Glomerular visceral epithelial cell (primary cell): Measurements from ENCODE around the gene WDR64.
A peak's percentile ranks its signal among the peaks of the same experiment; 100 is the strongest.
"Not testable (repeated sequence)": the region's sequence is repeated elsewhere in the genome, so short reads cannot be mapped to it uniquely, and the experiment has no call there.

Experiments used
- DNase-seq: peaks from one replicate; pipeline ENCODE4 v3.0.0-alpha.2; 2016; ENCODE audit errors: extremely low spot score

The WDR64 gene

DNA sequence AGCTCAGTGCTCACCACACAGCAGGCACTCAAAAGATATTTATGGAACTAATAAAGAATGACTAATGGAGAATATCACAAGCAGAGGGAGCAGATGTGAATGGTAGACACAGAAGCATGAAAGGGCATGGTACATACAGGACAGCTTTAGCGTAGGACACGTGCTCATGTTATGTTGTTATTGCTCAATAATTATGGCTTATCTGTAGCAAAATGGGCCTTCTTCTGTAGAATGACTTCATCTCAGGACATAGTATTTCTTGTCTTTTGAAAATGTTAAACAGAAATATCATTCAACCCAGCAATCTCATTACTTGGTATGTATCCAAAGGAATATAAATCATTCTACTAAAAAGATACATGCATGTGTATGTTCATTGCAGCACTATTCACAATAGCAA, 137.0 kb downstream of the WDR64 start:
- no peak for DNase-seq

DNA sequence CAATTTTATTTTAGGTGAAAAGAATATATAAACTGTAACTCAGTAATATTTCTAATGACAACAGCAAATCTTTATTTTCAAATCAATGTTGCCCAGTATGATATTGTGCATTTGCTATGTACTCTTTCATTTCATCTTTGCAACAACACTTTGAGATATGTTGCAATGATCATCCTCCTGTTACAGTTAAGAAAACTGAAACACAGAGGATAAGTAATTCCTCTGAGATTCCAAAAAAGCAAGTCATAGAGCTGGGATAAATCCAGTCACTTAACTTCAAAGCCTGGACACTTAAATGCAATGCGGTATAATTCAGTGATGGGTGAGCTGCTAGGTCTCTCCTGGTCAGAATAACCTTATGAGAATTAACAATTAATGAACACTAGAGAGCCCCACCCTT, 147.3 kb downstream of the WDR64 start:
- DNase-seq: no peak

DNA sequence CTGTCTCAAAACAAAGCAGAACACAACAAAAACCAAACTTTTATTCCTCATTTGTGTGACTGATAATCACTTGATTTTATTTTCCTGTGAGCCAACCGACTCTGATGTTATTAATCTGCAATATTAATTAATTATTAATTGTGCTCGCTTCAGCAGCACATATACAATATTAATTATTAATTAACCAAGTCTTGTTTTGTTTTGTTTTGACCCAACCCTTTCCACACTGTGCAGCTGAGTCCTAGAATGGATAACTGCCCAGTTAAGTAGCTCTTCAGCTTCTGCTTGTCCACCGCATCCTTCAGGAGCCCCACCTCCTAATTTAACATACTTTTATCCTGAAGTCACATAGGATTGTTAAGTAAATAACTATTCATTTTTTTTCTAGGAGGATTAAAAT, 148.6 kb downstream of the WDR64 start:
- no peak for DNase-seq

DNA sequence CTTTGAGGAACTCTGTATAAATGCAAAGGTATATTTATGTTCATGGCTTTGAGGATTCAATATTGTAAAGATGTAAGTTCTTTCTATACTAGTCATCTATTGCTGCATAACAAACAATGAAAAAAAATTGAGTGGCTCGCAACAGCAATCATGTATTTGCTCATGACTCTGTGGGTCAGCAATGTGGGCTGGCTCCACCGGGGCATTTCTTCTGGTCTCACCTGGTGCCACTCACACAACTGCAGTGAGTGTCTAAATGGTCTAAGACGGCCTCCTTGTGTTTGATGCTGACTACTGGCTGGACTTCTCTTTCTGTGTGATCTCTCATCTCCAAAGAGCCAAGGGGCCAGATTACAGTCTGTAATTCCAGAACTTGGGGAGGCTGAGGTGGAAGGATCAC, 150.8 kb downstream of the WDR64 start:
- DNase-seq: no peak

DNA sequence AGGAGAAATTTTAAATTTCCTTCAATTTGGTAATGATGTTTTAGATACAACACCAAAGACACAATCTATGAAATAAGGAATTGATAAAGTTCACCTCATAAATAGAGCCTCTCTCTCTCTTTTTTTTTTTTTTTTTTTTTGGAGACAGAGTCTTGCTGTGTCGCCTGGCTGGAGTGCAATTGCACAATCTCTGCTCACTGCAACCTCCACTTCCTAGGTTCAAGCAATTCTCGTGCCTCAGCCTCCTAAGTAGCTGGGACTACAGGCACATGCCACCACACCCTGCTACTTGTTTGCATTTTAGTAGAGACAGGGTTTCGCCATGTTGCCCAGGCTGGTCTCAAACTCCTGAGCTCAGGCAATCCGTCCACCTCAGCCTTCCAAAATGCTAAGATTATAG, 152.6 kb downstream of the WDR64 start:
- DNase-seq: not testable (repeated sequence)

- DNase-seq: no peak
Measured at GRCh38 chr1:241808265-241808664, 156.2 kb downstream of the WDR64 start.

GRCh38 chr1:241810769-241811405, 158.8 kb downstream of the WDR64 start:
- DNase-seq: no peak

GRCh38 chr1:241813768-241814320, 161.8 kb downstream of the WDR64 start:
- DNase-seq: no peak

- no peak for DNase-seq
Measured at GRCh38 chr1:241816008-241816407, 163.9 kb downstream of the WDR64 start.

DNA sequence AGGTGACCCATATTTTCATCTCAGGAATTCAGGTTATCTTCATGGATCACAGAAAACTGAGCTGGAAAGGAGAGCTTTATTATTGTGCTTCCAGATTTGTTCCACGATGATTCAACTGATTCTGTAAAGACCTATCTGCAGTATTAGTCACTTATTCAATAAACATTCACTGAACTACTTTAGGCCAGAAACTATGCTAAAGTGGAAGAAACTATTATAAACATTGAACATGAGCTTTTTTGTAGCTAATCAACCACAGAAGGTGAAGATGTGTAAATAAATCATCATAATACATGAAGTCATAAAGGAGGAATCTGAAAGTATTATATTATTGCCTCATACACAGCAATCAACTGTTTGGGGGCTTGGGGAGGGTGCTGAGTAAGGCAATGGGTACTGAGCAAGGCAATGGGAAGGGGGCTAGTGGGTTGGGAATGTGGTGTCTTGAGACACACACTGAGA, 165.3 kb downstream of the WDR64 start:
- no peak for DNase-seq

GRCh38 chr1:241817956-241818612, 166.0 kb downstream of the WDR64 start:
- DNase-seq: no peak

- DNase-seq: no peak
Measured at GRCh38 chr1:241819340-241819866, 167.3 kb downstream of the WDR64 start.

DNA sequence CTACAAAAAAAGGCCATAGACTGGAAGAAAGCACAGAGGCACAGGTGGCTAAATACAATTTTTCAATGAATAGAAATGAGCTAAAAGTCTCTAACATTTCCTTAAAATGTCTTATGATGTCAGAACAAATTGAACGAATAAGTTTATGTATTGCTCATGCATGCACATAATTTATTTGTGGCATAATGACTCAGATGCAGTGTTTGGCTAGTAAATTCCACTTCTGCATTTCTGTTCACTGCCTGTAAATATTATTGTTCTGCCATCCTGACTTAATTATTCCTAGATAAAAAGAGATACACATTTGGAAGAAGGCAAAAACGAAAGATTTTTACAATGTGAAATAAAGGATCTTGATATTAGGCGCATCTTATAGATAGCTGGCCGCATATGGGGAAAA, 169.3 kb downstream of the WDR64 start:
- no peak for DNase-seq

DNA sequence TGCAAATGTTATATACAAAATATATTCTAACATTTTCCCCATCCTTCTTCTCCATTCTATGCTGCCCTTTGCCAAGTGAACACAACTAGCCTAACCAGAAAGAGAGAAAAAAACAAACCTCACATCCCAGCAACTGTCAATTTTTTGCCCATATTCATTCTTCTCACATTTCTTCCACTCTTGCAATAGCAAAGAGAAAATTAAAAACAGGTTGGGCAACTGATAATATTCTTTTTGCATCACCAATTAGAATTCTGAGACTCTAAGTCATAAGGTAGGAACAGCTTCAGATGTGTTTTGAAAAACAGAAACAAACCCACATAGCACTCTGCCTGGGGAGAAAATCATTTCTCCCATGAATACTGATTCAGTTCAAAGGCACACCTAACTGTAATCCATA, 170.8 kb downstream of the WDR64 start:
- no peak for DNase-seq

- no peak for DNase-seq
Measured at GRCh38 chr1:241823925-241824324, 171.8 kb downstream of the WDR64 start.

- DNase-seq: no peak
Measured at GRCh38 chr1:241825581-241825980, 173.5 kb downstream of the WDR64 start.

- not testable (repeated sequence) for DNase-seq
Measured at GRCh38 chr1:241826613-241827012, 174.5 kb downstream of the WDR64 start.

DNA sequence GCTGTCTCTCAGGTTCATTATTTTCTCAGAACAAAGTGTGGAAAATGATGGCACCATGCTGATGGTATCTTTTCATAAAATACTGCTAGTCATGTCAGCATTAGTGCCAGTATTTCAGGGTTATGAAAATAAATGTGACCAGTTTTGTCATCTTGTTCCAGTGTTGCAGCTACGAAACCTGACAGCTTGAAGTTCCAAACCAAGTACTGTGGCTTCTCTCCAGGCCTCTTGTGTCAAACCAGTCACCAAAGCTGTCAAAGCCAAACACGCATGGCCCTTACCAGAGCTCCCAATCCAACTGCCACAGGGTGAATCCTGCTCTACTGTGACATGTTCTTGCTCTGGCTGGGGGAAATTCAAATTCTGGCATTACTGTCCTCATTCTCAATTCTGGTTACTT, 175.2 kb downstream of the WDR64 start:
- no peak for DNase-seq

GRCh38 chr1:241828463-241829021, 176.5 kb downstream of the WDR64 start:
- DNase-seq: no peak

DNA sequence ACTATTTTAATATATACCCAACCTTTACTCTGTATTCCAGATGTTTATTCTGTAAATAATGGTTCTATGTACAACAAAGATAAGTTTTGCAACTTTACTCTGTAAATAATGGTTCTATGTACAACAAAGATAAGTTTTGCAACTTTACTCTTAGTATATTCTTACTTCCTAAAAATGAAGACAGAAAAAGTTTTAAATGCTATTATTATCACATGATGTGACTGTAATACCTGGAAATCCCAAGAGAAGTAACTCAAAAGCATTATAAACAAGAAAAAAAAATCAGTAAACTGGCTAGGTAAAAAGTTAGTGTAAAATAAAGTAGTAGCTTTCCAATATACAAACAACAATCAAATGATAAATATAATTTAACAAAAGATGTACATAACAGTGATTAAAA, 177.4 kb downstream of the WDR64 start:
- no peak for DNase-seq

DNA sequence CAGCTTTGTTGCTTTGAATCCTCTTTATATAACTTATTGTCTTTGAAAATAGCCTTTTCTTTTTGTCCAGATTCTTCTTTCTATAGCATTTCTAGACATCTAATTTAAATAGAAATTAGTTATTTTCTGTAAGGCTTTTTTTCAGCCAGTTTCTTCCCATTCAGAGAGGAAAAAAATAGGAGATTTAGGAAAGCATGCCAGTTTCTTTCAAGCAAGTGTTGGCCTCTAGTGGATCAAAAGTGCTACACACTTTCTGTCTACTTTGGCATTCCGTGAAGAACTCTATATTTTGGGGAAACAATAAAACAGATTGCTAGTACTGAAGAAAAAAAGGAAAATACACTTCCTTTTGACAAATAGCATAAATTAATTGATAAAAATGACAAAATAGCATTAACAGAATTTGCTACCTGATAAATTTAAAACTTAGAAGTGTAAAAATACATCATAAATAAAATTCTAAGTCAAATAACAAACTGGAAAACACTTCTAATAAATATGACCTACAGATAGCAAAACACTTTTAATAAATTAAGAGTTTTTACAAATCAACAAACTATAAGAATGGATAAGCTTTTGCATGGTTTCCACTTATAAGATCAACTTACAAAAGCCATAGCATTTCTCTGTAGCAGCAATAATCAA, 182.8 kb downstream of the WDR64 start:
- peak; percentile 29 for DNase-seq

- DNase-seq: no peak
Measured at GRCh38 chr1:241836941-241837340, 184.9 kb downstream of the WDR64 start.
